Astrocyte of the spinal cord (primary cell): ENCODE measurements around the gene CA7.

Experiments used
- DNase-seq: peaks from one replicate; pipeline ENCODE4 v3.0.0; 2011; ENCODE audit warnings: low read depth, low spot score
- H3K4me3 ChIP-seq: 2 replicates; pipeline ENCODE4 v1.5.1; 2011; ENCODE audit warnings: low read depth, mild to moderate bottlenecking, low read length, moderate library complexity
- in situ Hi-C: cut with HindIII; loops from 2 replicates; pipeline ENCODE4 v1.10.0; 2017; ENCODE audit warnings: low sequenced_read_pairs
- TF ChIP-seq, protein P1 (sequence below): IDR thresholded peaks from 2 replicates; pipeline ENCODE4 v1.5.1; 2012; ENCODE audit warnings: low read depth, mild to moderate bottlenecking, low read length, inconsistent platforms

The CA7 gene

DNA sequence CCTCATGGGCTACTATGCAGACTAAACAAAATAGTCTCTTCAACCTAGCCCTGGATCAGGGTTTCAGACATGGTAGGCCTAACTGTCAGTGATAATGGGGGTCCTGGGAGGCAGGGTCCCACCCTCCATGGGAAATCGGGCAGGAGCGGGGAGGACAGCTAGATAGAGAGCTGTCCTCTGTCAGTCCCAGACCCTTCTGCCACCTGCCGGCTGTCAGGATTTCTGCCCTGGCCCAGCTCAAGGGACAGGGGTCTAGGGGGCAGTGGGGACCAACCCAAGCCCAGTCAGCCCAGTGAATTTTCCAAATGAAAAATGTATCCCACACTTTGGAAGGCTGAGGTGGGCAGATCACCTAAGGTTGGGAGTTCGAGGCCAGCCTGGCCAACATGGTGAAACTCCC lies 5.3 kb downstream of the CA7 start:
- in situ Hi-C loops, result no loop called here
- no peak overlapping the region for H3K4me3 ChIP-seq
- TF ChIP-seq, protein P1, sequence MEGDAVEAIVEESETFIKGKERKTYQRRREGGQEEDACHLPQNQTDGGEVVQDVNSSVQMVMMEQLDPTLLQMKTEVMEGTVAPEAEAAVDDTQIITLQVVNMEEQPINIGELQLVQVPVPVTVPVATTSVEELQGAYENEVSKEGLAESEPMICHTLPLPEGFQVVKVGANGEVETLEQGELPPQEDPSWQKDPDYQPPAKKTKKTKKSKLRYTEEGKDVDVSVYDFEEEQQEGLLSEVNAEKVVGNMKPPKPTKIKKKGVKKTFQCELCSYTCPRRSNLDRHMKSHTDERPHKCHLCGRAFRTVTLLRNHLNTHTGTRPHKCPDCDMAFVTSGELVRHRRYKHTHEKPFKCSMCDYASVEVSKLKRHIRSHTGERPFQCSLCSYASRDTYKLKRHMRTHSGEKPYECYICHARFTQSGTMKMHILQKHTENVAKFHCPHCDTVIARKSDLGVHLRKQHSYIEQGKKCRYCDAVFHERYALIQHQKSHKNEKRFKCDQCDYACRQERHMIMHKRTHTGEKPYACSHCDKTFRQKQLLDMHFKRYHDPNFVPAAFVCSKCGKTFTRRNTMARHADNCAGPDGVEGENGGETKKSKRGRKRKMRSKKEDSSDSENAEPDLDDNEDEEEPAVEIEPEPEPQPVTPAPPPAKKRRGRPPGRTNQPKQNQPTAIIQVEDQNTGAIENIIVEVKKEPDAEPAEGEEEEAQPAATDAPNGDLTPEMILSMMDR, result no peak
- no peak for DNase-seq

DNA sequence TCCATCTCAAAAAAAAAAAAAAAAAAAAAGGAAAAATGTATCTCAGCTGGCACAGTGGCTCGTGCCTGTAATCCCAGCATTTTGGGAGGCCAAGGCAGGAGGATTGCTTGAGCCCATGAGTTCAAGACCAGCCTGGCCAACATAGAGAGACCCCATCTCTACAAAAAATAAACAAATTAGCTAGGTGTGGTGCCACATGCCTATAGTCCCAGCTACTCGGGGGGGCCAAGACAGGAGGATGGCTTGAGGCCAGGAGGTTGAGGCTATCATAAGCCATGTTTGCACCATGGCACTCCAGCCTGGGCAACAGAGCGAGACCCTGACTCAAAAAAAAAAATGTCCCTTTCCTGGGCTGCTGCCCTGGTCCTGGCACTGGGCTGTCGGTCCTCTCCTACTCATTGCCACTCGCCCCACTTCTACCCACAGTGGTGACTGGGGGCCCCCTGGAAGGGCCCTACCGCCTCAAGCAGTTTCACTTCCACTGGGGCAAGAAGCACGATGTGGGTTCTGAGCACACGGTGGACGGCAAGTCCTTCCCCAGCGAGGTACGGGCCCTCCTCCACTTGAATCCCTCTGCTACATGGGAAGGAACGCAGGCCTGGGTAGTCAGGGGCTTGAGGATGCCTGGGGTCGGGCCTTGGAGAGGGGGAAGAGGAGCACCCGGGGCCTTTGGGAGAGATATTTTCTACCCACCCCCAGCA lies 6.1 kb downstream of the CA7 start:
- DNase-seq, result no peak
- in situ Hi-C loops, result no loop called here
- TF ChIP-seq, protein P1, result no peak
- no peak overlapping the region for H3K4me3 ChIP-seq

DNA sequence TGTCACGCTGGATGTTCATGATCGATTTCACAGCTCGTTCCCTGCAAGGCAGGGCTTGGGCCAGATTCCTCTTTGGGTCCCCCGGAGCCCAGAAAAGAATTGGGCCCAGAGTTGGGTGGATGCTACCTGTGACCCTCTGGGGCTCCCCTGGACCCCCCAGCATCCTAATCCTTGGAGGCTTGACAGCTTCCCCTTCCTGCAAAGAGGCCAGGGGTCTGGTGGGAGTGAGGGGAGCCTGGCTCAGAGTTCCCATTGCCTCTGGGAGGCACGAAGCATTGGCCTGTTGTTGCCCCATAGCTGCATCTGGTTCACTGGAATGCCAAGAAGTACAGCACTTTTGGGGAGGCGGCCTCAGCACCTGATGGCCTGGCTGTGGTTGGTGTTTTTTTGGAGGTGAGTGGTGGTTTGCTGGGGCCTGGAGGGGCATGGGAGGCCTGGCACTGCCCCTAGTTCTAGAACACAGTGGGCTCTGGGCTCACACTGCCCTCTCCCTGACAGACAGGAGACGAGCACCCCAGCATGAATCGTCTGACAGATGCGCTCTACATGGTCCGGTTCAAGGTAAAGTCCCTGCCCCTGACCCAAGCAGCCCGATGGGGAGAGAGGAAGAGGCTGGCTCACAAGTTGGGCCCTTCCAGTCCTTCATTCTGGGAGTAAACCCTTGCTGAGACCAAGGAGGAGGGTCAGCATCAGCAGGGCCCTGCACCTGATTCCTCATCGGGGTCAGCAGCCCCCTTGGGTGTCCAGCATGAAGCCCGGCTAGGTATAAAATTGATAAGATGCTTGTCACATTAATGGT lies 7.2 kb downstream of the CA7 start:
- in situ Hi-C loops, result no loop called here
- TF ChIP-seq, protein P1, result no peak
- DNase-seq, result no peak
- no peak overlapping the region for H3K4me3 ChIP-seq

DNA sequence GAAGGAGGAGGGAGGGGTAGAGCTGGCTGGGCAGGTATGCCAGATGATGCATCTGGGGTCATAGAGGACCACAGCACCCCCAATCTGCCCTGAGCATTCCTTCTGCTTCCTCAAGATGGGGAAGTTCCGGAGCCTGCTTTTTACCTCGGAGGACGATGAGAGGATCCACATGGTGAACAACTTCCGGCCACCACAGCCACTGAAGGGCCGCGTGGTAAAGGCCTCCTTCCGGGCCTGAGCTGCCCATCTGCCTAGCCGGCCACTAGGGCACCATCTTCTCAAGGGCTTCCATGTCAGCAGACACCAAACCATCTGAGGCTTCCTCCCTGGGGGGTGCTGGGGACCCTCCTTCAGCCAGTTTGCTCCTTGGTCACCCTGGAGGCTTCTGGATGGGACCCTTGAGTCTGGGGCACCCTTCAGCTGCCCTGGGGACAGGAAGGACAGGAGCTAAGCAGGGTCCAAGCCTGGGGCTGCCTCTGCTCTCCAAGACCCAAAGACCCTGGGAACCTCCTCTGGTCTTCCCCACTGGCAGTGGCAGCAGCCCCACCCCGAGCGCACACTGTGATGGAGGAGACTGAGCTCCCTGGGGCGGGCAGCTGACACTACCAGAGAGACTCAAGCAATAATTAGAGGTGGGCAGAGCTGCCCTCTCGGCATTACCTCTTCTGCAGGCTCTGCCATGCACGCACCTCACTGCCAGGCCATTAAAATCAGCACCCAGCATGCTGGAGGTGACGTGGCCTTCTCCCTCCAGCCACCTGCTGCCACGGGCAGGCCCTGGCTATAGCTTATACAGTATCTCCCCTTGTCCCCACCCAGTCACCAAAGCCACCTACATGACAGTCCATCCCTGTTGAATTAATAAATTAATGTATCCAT lies 9.3 kb downstream of the CA7 start:
- no peak overlapping the region for H3K4me3 ChIP-seq
- in situ Hi-C loops, result no loop called here
- no peak for DNase-seq
- TF ChIP-seq, protein P1, result no peak

DNA sequence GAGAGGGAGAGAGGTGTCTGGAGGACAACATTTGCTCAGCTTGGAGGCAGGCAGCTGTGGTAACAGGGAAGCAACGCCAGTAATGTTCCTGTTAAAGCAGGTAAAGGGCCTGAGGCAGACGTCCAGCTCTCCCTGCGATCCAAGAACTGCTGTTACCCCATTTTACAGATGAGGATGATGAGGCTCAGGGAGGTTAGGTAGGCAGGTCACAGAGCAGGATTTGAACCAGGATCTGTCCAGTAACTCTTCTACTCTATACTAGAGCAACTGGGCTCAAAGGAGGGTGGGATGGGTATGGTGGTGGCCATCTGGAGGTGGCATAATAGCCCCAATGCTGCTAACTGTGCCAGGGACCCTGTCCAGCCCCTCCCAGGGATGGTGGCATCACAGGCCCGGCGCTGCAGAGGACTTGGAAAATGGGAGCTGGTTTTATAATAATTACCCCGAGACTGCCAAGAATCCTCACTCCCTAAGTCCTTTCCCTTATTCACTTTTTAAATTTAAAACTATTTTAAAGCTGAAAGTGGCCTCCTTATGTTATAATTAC lies 12.0 kb downstream of the CA7 start:
- in situ Hi-C loops, result no loop called here
- H3K4me3 ChIP-seq, result no peak overlapping the region
- DNase-seq, result no peak
- TF ChIP-seq, protein P1, result no peak

DNA sequence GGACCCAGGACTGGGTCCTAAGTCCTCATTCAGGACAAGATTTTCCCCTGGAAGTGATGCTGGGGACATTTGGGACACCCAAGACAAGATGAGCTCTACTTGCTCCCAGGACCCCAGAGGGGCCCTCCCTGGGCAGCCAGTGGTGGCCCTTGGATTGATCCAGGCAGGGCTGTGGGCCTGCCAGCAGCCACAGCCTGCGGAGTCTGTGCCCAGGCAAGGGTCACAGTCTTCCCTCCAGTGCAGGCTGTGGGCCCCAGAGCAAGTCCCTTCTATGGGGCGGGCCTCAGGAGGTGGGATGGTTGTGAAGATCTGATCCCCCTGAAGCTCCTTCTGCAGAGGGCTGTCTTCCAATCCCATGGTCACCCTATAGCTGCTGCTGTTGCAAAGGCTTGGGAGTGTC lies 12.6 kb downstream of the CA7 start:
- in situ Hi-C loops, result no loop called here
- H3K4me3 ChIP-seq, result no peak overlapping the region
- TF ChIP-seq, protein P1, result no peak
- no peak for DNase-seq
